ENCODE data around the gene LZTR1.
"Not testable (repeated sequence)": the region's sequence is repeated elsewhere in the genome, so short reads cannot be mapped to it uniquely, and the experiment has no call there.

The LZTR1 gene

DNA sequence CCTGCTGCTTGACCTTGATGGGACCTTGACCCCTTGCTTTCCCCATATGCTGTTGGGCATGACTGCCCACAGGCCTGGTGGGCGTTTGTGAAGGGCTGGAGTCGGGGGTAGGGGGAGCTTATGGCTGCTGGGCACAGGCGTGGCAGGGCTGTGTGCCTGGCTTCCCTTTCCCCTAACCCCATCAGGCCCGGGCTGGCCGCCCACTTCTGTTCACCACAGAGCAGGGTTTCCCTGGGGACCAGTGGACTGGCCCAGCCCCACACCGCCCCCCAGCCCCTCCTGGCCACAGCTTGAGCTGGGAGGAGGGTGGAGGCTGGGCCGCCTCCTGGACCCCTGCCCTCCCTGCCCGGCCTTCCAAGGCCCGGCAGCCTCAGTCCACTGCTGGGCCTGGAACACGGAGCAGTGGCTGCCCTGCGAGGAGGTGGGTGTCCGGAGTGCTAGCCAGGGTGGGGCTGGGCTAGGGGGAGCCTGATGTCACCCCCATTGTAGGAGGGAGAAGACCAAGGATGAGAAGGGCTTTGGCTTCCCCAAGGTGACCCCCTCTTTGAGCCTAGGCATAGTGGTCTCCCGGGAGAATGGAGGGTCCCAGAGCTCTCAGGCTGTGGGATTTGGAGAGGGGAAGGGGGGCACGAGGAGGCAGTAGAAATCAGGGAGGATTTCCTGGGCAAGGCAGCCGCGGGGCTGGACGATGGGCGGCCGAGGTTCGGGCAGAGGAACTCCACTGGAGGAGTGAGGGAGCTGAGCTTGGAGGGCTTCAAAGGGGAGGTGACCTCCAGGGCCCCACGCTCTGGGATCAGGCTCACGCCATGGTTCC lies 15.0 kb upstream of the LZTR1 start, which contains the start of gene AIFM3:
TSS of gene AIFM3 (plus strand) at position 373 of the 814 bp plus-strand sequence. CDS start 690 bp downstream, outside the sequence.
- DNase-seq, result no peak

DNA sequence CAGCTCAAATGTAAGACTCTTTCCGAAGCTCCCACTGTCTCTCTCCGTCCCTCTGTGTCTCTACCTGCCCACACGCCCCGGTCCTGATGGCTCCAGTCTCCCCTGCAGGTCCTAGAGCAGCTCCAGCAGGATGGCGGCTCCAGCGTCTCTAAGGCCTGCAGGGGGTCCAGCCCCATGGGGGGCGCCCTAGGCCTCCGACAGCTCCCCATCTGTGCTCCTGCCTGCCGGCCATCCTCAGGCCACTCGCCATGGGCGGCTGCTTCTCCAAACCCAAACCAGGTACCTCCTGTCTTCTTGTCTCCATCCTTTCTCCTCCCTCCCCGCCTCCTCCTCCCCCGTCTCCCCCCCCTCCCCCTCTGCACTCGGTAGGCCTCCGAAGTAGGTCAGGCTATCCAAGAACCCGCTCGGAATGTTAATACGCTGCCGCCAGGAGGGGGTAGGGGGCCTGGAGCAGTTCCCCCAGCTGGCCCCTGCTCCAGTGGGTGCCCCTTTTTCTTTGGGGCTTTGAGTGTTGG lies 14.3 kb upstream of the LZTR1 start:
- DNase-seq, result no peak

- DNase-seq, result no peak
These were observed 13.7 kb upstream of the LZTR1 start for GRCh38 chr22:20968281-20968977.

DNA sequence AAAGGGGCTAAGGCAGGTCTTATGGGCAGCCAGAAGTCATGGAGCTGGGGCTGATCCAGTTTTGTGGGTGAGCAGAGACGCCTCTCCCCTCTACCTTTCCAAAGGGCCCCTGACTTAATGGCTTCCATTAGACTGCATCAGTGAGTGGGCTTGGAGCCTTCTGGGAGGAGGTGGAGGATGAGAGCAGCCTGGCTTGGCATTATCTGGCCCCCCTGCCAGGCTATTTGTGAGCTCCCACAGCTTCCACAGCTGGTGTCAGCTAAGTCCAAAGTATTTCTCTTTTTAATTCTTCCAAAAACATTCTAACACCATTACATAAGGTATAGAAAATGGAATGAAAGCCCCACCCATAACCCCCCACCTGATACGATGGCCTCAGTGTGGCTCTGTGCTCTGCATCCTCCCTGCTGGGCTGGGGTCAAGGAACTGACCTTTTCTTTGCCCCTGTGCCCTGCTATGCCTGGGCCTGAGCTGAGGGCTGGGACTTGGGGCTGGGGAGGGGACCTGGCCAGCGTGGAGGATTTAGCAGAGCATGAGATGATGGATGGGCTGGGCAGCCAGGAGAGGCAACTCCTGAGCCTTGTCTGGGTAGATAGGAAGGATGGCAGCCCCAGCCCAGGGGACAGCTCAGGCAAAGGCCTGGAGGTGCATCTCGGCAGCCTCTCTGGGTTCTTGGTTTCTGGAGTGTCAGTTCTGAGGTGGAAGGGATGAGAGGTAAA lies 11.0 kb upstream of the LZTR1 start:
- no peak for DNase-seq

DNA sequence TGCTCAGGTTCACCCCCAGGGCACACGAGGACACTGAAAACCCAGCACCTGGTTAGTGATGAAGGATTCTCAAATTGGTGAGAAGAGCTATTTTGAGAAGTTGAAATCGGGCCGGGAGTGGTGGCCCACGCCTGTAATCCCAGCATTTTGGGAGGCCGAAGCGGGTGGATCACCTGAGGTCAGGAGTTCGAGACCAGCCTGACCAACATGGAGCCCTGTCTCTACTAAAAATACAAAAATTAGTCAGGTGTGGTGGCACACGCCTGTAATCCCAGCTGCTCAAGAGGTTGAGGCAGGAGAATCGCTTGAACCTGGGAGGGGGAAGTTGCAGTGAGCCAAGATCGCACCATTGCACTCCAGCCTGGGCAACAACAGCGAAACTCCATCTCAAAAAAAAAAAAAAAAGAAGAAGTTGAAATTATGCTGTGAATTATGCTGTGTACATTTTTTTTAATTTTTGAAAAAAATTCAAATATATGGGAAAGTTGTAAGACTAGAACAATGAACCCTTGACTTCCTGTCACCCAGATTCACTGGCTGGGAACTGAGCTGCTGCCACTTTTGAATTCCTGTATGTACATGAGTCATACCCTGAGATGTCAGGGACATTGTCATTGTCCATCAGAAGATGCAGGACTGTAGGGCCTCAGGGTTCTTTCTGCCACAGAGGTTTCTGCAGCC lies 9.9 kb upstream of the LZTR1 start:
- not testable (repeated sequence) for DNase-seq

DNA sequence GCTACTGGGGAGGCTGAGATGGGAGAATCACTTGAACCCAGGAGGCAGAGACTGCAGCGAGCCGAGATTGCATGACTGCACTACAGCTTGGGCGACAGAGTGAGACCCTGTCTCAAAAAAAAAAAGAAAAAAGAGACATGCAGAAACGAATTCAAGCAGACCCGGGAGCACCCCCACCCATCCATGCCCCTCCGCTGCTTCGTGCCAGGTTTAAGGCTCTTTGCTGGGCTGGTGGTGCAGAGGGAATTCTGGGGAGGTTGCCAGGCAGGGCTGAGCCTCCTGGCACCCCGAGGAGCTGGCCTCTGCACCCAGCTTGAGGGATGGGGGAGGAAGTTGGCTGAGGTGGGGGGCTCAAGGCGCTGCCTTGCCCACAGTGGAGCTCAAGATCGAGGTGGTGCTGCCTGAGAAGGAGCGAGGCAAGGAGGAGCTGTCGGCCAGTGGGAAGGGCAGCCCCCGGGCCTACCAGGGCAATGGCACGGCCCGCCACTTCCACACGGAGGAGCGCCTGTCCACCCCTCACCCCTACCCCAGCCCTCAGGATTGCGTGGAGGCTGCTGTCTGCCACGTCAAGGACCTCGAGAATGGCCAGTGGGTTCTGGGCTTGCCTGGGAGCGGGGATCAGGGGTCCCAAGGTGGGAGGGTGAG lies 9.0 kb upstream of the LZTR1 start:
- no peak for DNase-seq

- DNase-seq, result no peak
These were observed 8.3 kb upstream of the LZTR1 start for GRCh38 chr22:20973634-20974286.

DNA sequence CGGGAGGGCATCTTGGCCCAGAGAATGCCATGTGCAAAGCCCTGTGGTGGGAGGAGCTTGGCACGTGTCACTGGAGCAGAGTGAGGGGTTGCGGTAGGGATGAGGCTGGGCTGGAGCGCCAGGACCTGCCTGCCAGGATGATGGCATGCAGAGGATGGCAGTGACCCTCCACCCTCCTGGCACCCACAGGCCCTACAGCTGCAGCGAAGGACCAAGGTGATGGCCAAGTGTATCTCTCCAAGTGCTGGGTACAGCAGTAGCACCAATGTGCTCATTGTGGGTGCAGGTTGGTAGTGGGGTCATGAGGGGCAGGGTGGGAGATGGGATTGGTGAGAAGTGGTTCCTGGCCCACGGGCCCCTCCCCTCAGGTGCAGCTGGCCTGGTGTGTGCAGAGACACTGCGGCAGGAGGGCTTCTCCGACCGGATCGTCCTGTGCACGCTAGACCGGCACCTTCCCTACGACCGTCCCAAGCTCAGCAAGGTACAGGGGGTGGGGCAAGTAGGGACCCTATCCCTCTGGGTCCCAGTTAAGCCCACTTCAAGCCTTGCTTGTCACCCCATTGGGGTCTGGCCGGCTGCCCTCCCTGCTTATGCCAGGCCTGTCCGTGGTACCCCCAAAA lies 7.7 kb upstream of the LZTR1 start:
- no peak for DNase-seq

- no peak for DNase-seq
These were observed 6.4 kb upstream of the LZTR1 start for GRCh38 chr22:20975541-20976290.

DNA sequence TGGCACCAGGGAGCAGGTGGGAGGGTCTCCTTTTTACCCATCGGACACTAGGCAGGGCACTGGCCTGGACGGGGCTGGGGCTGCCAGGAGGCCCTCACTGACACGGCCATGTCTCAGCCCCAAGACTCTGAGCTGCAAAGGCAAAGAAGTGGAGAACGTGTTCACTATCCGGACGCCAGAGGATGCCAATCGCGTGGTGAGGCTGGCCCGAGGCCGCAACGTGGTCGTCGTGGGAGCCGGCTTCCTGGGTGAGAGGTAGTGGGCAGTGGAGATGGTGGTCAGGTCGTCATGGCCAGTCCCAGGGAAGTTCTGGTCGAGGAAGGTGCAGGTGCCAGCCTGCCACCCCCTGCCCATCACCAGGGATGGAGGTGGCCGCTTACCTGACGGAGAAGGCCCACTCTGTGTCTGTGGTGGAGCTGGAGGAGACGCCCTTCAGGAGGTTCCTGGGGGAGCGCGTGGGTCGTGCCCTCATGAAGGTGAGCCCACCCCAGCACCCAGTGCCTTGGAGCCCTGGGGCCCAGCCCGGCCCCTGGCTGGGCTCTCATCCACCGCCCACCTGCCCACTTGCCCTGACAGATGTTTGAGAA lies 5.7 kb upstream of the LZTR1 start:
- DNase-seq, result no peak

GRCh38 chr22:20977019-20977418 lies 5.1 kb upstream of the LZTR1 start:
- DNase-seq, result no peak

DNA sequence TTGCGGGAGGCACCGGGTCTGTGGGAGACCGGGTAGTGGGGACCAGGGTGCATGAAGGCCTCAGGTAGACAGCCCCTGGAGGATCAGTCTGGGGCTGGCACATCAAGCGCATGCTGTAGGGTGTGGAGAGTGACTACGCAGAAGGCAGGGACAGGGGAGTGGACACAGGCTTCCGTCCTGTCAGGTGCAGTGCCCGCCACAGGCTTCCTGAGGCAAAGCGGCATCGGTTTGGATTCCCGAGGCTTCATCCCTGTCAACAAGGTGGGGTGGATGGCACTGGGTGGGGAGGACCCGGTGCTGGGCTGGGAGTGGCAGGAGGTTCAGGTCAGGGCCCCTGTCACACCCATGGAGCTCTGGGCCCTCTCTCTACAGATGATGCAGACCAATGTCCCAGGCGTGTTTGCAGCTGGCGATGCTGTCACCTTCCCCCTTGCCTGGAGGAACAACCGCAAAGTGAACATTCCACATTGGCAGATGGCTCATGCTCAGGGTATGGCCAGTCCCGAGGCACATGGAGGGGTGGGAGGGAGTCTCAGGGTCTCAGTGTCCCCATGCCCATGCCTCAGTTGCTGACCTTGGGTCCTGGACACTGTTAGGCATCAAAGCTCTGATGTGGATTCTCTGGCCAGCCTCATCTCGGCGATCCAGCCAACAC lies 4.5 kb upstream of the LZTR1 start:
- no peak for DNase-seq

DNA sequence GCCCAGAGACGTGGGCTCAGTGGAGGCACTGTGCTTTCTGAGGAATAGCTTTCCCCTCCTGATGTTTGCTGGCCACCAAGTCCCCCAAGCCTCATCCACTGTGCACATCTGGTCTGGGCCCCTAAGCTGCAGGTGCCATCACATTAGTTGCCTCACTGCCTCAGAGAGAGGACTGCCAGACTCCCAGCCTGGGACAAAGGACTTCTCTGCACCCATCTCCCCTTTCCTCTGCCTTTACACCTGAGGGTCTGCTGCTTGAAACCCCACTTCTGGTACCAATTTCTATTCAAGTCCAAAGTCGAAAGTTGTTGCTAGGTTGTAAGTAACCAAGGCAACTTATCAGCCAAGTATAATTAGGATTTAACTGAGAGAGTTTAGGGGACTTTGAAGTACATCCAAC lies 3.7 kb upstream of the LZTR1 start:
- DNase-seq, result no peak

DNA sequence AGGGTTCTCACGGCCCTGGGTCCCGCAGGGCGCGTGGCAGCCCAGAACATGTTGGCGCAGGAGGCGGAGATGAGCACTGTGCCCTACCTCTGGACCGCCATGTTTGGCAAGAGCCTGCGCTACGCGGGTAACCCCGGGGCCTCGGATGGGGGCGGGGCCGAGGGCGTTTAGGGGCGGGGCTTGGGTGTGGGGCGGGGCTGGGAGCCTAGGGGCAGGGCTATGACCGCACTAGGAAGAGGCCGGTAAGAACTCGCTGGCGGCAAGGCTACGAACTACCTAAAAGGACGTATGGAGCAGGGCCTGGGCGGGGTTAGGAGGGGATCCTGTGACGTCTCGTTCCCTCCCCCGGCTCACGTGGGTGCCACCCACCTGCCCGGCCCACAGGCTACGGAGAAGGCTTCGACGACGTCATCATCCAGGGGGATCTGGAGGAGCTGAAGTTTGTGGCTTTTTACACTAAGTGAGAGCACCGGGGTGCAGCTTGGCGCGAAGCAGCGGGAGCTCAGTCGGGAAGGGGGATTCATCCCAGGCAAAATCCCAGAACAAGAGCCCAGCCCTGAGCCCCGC lies 2.8 kb upstream of the LZTR1 start:
- no peak for DNase-seq

DNA sequence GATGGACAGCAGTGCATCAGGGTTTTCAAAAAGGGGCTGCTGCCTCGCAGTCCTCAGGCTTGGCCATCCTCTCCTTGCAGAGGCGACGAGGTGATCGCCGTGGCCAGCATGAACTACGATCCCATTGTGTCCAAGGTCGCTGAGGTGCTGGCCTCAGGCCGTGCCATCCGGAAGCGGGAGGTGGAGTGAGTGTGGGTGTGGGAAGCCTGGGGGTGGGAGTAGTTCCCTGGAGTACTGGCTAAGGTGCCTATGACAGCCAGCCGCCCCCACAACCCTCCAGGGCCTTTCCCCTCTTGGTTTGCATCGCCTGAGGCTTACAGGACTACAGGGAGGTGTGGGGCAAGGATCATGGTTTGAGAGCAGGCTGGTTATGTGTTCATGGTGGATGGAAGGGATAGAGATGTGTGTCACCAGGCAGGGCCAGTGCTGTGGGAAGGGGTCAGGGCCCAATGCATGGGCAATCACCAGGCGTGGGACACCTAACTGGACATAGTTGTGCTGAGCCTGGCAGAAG lies 2.1 kb upstream of the LZTR1 start:
- DNase-seq, result no peak

DNA sequence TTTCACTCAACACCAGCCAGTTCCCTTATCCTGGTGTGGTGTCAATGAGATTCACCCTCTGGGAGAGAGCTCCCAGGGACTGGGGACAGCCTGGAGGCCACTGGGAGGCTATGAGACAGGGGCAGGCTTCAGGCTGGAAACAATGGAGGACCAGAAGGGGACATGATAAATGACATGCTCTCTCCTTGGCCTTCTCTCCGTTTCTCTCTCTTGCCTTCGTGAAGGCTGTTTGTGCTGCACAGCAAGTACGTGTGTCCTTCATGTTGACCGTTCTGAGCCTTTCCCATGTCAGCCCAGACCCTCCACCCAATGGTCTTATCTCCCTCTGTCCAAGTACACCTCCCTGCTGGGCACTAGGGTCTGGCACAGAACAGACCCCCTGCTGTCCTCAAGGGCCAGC lies 1.6 kb upstream of the LZTR1 start:
- DNase-seq, result no peak

- DNase-seq, result no peak
These were observed 967 bp upstream of the LZTR1 start for GRCh38 chr22:20980938-20981722.

DNA sequence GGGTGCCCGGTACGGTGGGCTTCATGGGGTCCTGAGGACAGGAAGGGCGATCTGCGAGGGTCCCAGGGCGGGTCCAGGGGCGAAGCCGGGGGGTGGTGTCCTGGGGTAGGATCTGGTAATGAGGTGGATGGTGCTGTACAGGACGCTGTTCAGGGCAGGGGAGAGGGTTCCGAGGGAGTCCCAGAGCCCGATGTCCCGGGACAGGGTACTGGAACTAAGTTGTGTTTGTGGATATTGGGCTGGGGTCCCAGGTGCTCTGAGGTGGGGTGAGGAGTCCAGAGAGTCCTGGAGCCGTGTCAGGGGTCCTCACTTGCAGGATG lies 426 bp downstream of the LZTR1 start:
- no peak for DNase-seq
